ENCODE measurements around the gene NOP9. TPM values are rescaled to one million over a fixed set of nuclear protein-coding genes. Genes with fewer than 3 reads are reported as not detected.

The NOP9 gene
- total RNA-seq, 4 donors from 2014 or later, result 13.9 to 22.2 (median 17.8) TPM

DNA sequence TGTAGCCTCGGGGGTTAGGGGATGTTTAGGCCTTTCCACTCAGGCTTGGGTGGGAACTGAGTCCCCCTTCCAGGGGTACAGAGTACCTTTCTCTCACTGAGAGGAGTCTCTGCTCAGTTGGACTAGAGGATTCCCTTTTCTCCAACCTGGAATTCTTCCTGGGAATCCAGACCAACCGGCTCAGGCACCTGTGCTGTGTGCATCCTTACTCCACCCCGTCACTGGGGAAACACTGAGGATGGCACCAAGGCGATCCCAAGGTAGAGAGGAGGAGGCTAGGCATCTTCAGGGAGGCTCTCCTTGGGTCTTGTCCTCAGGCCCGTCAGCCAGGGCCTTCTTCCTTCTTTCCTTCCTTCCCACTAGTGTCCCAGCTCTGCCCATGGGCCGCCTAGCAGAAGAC, 35.8 kb upstream of the NOP9 start:
- TF ChIP-seq, protein P1, sequence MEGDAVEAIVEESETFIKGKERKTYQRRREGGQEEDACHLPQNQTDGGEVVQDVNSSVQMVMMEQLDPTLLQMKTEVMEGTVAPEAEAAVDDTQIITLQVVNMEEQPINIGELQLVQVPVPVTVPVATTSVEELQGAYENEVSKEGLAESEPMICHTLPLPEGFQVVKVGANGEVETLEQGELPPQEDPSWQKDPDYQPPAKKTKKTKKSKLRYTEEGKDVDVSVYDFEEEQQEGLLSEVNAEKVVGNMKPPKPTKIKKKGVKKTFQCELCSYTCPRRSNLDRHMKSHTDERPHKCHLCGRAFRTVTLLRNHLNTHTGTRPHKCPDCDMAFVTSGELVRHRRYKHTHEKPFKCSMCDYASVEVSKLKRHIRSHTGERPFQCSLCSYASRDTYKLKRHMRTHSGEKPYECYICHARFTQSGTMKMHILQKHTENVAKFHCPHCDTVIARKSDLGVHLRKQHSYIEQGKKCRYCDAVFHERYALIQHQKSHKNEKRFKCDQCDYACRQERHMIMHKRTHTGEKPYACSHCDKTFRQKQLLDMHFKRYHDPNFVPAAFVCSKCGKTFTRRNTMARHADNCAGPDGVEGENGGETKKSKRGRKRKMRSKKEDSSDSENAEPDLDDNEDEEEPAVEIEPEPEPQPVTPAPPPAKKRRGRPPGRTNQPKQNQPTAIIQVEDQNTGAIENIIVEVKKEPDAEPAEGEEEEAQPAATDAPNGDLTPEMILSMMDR (IDR thresholded peaks at IDR 0.05), result no peak
- ATAC-seq (ENCODE audit: low FRiP score), result no peak
- DNase-seq (ENCODE audit: low spot score), result no peak

DNA sequence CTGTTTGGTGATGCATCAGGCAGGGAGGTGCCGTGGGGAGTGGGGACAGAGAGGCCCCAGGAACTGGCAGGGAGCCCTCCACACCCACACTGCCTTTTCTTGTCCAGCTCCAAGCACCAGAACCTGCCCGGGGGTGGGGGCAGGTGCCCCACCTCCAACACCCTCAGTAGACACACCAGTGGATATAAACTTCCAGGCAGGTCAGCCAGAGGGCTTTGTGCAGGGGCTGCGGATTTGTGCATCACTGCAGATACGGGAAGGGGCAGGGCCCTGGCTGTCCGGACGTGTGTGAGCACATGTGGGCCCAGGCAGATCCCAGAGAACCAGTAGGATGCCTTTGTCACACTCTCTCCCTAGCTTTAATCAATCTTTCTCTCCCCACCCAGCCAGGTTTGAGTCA, 35.4 kb upstream of the NOP9 start:
- TF ChIP-seq, protein P1 (IDR thresholded peaks at IDR 0.05), result no peak
- DNase-seq (ENCODE audit: low spot score) (no peak), ATAC-seq (ENCODE audit: low FRiP score) (peak; percentile 77)

DNA sequence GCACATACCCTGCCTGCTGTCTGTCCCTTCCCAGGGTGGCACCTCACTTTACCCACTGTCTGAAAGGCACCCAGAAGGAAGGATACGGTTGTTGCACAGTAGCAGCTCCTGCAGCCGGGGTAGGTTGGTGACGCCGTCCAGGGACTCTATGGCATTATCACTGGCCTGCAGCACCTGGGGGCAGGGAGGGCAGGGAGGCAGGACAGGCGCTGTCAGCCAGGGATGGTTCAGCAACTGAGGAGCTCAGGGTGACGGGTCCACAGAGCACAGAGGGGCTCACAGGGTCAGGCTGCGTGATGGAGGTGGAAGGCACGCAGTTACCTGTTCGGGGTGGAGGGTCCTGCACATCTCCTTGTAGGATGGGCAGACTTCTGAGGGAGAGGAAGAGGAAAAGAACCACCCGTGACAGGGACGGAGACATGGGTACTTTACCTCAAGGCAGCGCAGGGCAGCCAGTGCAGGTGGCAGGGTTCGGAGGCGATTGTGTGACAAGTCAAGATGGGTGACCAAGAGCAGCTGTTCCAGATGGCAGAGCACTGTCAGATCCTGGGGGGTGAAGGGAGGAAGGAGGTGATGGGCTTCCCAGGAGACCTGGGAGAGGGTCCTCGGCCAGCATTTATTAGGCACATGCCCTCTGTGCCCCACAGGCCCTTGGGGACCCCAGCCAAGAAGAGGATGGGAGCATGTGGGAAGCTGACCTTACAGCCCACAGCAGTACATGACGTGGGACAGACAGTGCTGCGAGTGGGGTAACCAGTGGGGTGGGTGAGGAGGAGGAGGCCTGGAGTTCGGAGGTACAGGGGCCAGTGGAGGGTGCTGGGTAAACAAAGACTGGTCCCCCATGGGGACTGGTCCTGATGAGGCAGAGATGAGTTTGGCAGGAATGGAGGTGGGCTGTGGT, 33.1 kb upstream of the NOP9 start:
- TF ChIP-seq, protein P1 (IDR thresholded peaks at IDR 0.05), result no peak
- no peak for ATAC-seq (ENCODE audit: low FRiP score)
- DNase-seq (ENCODE audit: low spot score), result no peak

DNA sequence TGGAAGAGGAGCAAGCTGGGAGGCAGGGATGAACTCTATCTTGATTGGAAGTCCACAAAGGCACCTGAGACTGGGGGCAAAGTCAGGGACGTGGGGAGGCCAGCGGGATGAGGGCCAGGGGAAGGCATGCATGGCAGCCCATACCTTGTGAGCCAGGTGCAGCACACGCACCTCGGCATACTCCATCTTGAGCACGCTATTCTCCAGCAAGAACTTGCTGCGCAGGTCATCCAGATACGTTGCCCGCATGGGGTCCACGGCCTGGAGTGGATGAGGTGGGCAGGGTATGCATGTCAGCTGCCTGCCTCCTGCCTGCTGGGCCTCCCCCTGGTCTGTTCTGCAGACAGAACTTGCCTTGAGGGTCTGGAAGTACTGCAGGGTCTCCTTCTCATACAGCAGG, 32.1 kb upstream of the NOP9 start:
- DNase-seq (ENCODE audit: low spot score) (no peak), ATAC-seq (ENCODE audit: low FRiP score) (no peak)
- TF ChIP-seq, protein P1 (IDR thresholded peaks at IDR 0.05), result no peak

DNA sequence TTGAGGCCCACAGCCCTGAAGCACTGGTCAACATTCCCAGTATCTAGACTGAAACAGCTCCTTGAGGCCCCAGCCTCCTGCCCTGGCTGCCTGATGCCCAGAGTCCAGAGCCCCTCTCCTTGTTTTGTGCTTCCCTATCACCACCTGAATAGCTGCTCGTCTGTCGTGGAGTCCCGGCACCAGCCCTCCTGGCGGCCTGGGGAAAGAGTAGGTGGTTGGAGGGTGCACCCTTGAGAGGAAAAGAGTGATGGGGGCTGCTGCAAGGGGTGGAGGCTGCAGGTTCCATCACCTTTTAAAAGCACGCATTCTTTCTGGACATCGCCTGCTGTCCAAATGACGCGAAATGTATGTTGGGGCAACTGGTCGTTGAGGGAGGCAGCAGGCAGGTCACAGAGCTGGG, 31.4 kb upstream of the NOP9 start:
- TF ChIP-seq, protein P1 (IDR thresholded peaks at IDR 0.05), result no peak
- no peak for DNase-seq (ENCODE audit: low spot score)
- no peak for ATAC-seq (ENCODE audit: low FRiP score)

DNA sequence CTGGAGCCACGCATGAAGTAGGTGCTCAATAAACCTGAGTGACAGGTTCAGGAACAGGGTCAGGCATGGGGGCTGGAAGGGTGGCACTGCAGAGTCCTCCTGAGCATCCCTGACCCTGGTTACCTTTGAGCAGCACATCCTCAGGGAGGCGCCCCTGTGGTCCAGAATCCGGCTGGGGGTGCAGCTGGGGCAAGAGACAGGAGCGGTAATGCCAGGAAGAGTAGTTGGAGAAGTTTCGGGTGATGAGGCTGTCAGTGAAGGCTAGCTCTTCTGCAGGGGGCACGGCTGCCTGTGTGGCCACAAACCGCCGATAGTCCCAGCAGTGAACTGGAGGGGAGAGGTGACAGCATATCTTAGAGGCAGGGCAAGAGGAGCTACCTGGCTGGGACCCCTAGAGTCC, 30.3 kb upstream of the NOP9 start:
- ATAC-seq (ENCODE audit: low FRiP score), result no peak
- no peak for DNase-seq (ENCODE audit: low spot score)
- TF ChIP-seq, protein P1 (IDR thresholded peaks at IDR 0.05), result no peak

Measured in omental fat pad (tissue), 4 donors.